H9 (cell line): ENCODE measurements around the gene GDPD4. TPM values are rescaled to one million over a fixed set of nuclear protein-coding genes. Genes with fewer than 3 reads are reported as not detected.

Experiments used
- DNase-seq: peaks from one replicate; pipeline ENCODE4 v3.0.0-alpha.2; 2017
- H2AFZ ChIP-seq: one replicate; pipeline ENCODE4 v1.6.1; 2013; ENCODE audit warnings: mild to moderate bottlenecking, low read length, control low read depth, moderate library complexity
- H2AK5ac ChIP-seq: 2 replicates; pipeline ENCODE4 v1.6.1; 2013; ENCODE audit warnings: low read length, control low read depth, mixed read lengths; ENCODE audit not compliant: insufficient read length
- H2BK120ac ChIP-seq: one replicate; pipeline ENCODE4 v1.6.1; 2013; ENCODE audit warnings: low read depth, mild to moderate bottlenecking, low read length, control low read depth, inconsistent platforms; ENCODE audit not compliant: poor library complexity, severe bottlenecking
- H2BK12ac ChIP-seq: 2 replicates; pipeline ENCODE4 v1.6.1; 2013; ENCODE audit warnings: low read length, control low read depth, mixed read lengths, low read depth; ENCODE audit not compliant: insufficient read length
- H2BK15ac ChIP-seq: 2 replicates; pipeline ENCODE4 v1.6.1; 2013; ENCODE audit warnings: low read depth, low read length, control low read depth
- H2BK20ac ChIP-seq: one replicate; pipeline ENCODE4 v1.6.1; 2013; ENCODE audit warnings: low read depth, mild to moderate bottlenecking, low read length, control low read depth, inconsistent platforms; ENCODE audit not compliant: poor library complexity, severe bottlenecking
- H2BK5ac ChIP-seq: 2 replicates; pipeline ENCODE4 v1.6.1; 2013; ENCODE audit warnings: low read length, control low read depth, mixed read lengths; ENCODE audit not compliant: insufficient read length
- H3K14ac ChIP-seq: 2 replicates; pipeline ENCODE4 v1.6.1; 2013; ENCODE audit warnings: low read length, control low read depth; ENCODE audit not compliant: insufficient read depth
- H3K18ac ChIP-seq: 2 replicates; pipeline ENCODE4 v1.6.1; 2013; ENCODE audit warnings: low read depth, mild to moderate bottlenecking, mixed read lengths, low read length, control low read depth; ENCODE audit not compliant: insufficient read length
- H3K23ac ChIP-seq: 2 replicates; pipeline ENCODE4 v1.6.1; 2013; ENCODE audit warnings: low read length, control low read depth, mixed read lengths, low read depth; ENCODE audit not compliant: insufficient read length
- H3K23me2 ChIP-seq: 2 replicates; pipeline ENCODE4 v1.6.1; 2013; ENCODE audit warnings: low read depth, mild to moderate bottlenecking, mixed read lengths, low read length, control low read depth; ENCODE audit not compliant: insufficient read length, poor library complexity, severe bottlenecking
- H3K27ac ChIP-seq: 2 replicates; pipeline ENCODE4 v1.5.1; 2013; ENCODE audit warnings: low read length, control low read depth, mixed read lengths, low read depth; ENCODE audit not compliant: insufficient read length
- H3K27me3 ChIP-seq: 2 replicates; pipeline ENCODE4 v1.6.1; 2013; ENCODE audit warnings: low read length, control low read depth, inconsistent platforms; ENCODE audit not compliant: insufficient read depth
- H3K4ac ChIP-seq: 2 replicates; pipeline ENCODE4 v1.6.1; 2013; ENCODE audit warnings: low read depth, mild to moderate bottlenecking, control low read depth, inconsistent platforms, low read length, moderate library complexity
- H3K4me1 ChIP-seq: 2 replicates; pipeline ENCODE4 v1.6.1; 2013; ENCODE audit warnings: low read length, control low read depth, inconsistent platforms; ENCODE audit not compliant: insufficient read depth
- H3K4me2 ChIP-seq: 2 replicates; pipeline ENCODE4 v1.6.1; 2013; ENCODE audit warnings: low read length, control low read depth, mixed read lengths; ENCODE audit not compliant: insufficient read length, insufficient read depth
- H3K56ac ChIP-seq: 2 replicates; pipeline ENCODE4 v1.6.1; 2013; ENCODE audit warnings: low read depth, mild to moderate bottlenecking, mixed read lengths, low read length, control low read depth; ENCODE audit not compliant: insufficient read length
- H3K79me1 ChIP-seq: 2 replicates; pipeline ENCODE4 v1.6.1; 2013; ENCODE audit warnings: low read depth, mild to moderate bottlenecking, moderate library complexity, low read length, control low read depth, inconsistent platforms; ENCODE audit not compliant: insufficient read depth, poor library complexity, severe bottlenecking
- H3K79me2 ChIP-seq: 2 replicates; pipeline ENCODE4 v1.6.1; 2013; ENCODE audit warnings: low read length, control low read depth, inconsistent platforms; ENCODE audit not compliant: insufficient read depth
- H3K9ac ChIP-seq: 2 replicates; pipeline ENCODE4 v1.6.1; 2013; ENCODE audit warnings: low read length, control low read depth, mixed read lengths; ENCODE audit not compliant: insufficient read length; ENCODE audit errors: extremely low read depth
- H3K9me3 ChIP-seq: one replicate; pipeline ENCODE4 v1.6.1; 2013; ENCODE audit warnings: low read depth, low read length, inconsistent platforms; ENCODE audit not compliant: control insufficient read depth
- H3T11ph ChIP-seq: one replicate; pipeline ENCODE4 v1.6.1; 2013; ENCODE audit warnings: mild to moderate bottlenecking, low read length, control low read depth, inconsistent platforms
- H4K20me1 ChIP-seq: one replicate; pipeline ENCODE4 v1.6.1; 2013; ENCODE audit not compliant: control insufficient read depth, insufficient read length, insufficient read depth
- H4K5ac ChIP-seq: 2 replicates; pipeline ENCODE4 v1.6.1; 2013; ENCODE audit warnings: low read depth, mild to moderate bottlenecking, mixed read lengths, low read length, control low read depth; ENCODE audit not compliant: insufficient read length
- H4K8ac ChIP-seq: replicated peaks from 2 replicates; pipeline ENCODE4 v1.6.1; 2013; ENCODE audit warnings: low read length, control low read depth, mixed read lengths, low read depth; ENCODE audit not compliant: insufficient read length
- H4K91ac ChIP-seq: 2 replicates; pipeline ENCODE4 v1.6.1; 2013; ENCODE audit warnings: low read depth, mild to moderate bottlenecking, moderate library complexity, mixed read lengths, low read length, control low read depth; ENCODE audit not compliant: insufficient read length
- H3K27ac Mint-ChIP-seq, 3 experiments: 2 replicates in 2 of 3; 3 replicates in 1 of 3; pipeline ENCODE4 v1.8.0; 2020 to 2021; ENCODE audit warnings: mixed read lengths in 3 of 3, mild to moderate bottlenecking in 1 of 3, moderate library complexity in 1 of 3
- H3K27me3 Mint-ChIP-seq: 2 replicates; pipeline ENCODE4 v1.8.0; 2021; ENCODE audit warnings: low read depth, mild to moderate bottlenecking, moderate library complexity, mixed read lengths
- H3K36me3 Mint-ChIP-seq, 3 experiments: 2 replicates in 2 of 3; 3 replicates in 1 of 3; pipeline ENCODE4 v1.8.0; 2020 to 2021; ENCODE audit warnings: low read depth in 3 of 3, mixed read lengths in 3 of 3; ENCODE audit not compliant: insufficient read depth in 1 of 3
- H3K4me1 Mint-ChIP-seq, 2 experiments: 2 replicates each; pipeline ENCODE4 v1.8.0; 2020; ENCODE audit warnings: mixed read lengths in 2 of 2
- H3K4me3 Mint-ChIP-seq, 2 experiments: 2 replicates in 1 of 2; 3 replicates in 1 of 2; pipeline ENCODE4 v1.8.0; 2020 to 2021; ENCODE audit warnings: mild to moderate bottlenecking in 2 of 2, mixed read lengths in 2 of 2, moderate library complexity in 1 of 2
- H3K9me3 Mint-ChIP-seq, 2 experiments: 2 replicates in 1 of 2; 3 replicates in 1 of 2; pipeline ENCODE4 v1.8.0; 2020; ENCODE audit warnings: mild to moderate bottlenecking in 2 of 2, mixed read lengths in 2 of 2, moderate library complexity in 1 of 2
- CTCF ChIP-seq: fragments of 200-600 bp; sonication (generic); conservative IDR thresholded peaks from 3 replicates; pipeline ENCODE4 v1.8.0; 2021; ENCODE audit warnings: antibody characterized with exemption, mild to moderate bottlenecking
- WGBS: extraction: QIAGEN DNeasy Blood & Tissue Kit; methylation state at CpG from one replicate; pipeline ENCODE4 v1.1.7; 2013; ENCODE audit warnings: missing lambda C conversion rate, low lambda C conversion rate, mixed read lengths; ENCODE audit not compliant: insufficient read length; ENCODE audit errors: extremely low coverage; 5-methylcytosine and 5-hydroxymethylcytosine counted together
- total RNA-seq: library from RNA; stranded (reverse); gene quantifications from 2 replicates; pipeline ENCODE4 v1.2.1, GENCODE V29; 2021

Gene GDPD4
- total RNA-seq, 1 experiment from 2014 or later, result not detected

GRCh38 chr11:77249427-77249826 is 52.1 kb downstream of the GDPD4 start:
- no peak overlapping the region for H4K8ac ChIP-seq
- no peak overlapping the region for H4K91ac ChIP-seq
- no peak overlapping the region for H2BK120ac ChIP-seq
- no peak overlapping the region for H2AFZ ChIP-seq
- H3K23me2 ChIP-seq, result no peaks in the 10 kb centered on the region
- Mint-ChIP-seq H3K4me3 (no peak overlapping the region), H3K27ac (no peak overlapping the region), H3K36me3 (no peaks in the 10 kb centered on the region; a peak in 1 of 7 replicates), H3K9me3 (no peaks in the 10 kb centered on the region), H3K4me1 (no peaks in the 10 kb centered on the region), H3K27me3 (no peaks in the 10 kb centered on the region)
- DNase-seq, result no peak
- no peak overlapping the region for H2BK5ac ChIP-seq
- no CpG with 5 or more reads among the region's 3 CpGs for WGBS
- no peak overlapping the region for H3K23ac ChIP-seq
- H3K27ac ChIP-seq, result no peak overlapping the region
- H2BK20ac ChIP-seq, result no peak overlapping the region
- H4K20me1 ChIP-seq, result no peaks in the 10 kb centered on the region
- H4K5ac ChIP-seq, result no peak overlapping the region
- no peak overlapping the region for H2BK12ac ChIP-seq
- H2AK5ac ChIP-seq, result no peak overlapping the region
- no peak overlapping the region for H3K14ac ChIP-seq
- no peaks in the 10 kb centered on the region; the same call in 1 of the 2 replicates for H3K27me3 ChIP-seq
- H2BK15ac ChIP-seq, result no peak overlapping the region
- no peak overlapping the region for H3T11ph ChIP-seq
- no peak for TF ChIP-seq CTCF
- H3K18ac ChIP-seq, result no peak overlapping the region
- no peaks in the 10 kb centered on the region for H3K79me1 ChIP-seq
- no peaks in the 10 kb centered on the region for H3K9me3 ChIP-seq
- no peak overlapping the region for H3K4me2 ChIP-seq
- no peaks in the 10 kb centered on the region for H3K4me1 ChIP-seq
- no peak overlapping the region for H3K4ac ChIP-seq
- no peak overlapping the region for H3K9ac ChIP-seq
- H3K56ac ChIP-seq, result no peak overlapping the region
- H3K79me2 ChIP-seq, result no peaks in the 10 kb centered on the region
